IMR-90 (cell line): Measurements from ENCODE around the gene PYDC2. TPM values are rescaled to one million over a fixed set of nuclear protein-coding genes. Genes with fewer than 3 reads are reported as not detected.

Experiments used
- microRNA-seq, 2 experiments: library from miRNA; stranded (forward) in 1 of 2; unstranded in 1 of 2; fragments of 10-50 nt in 1 of 2; fragments of <30 nt in 1 of 2; gene quantifications in 1 of 2; microRNA quantifications in 1 of 2; one replicate each; pipeline versions ENCODE3 to v1.1.0; 2013 to 2020; ENCODE audit not compliant: insufficient read depth in 1 of 2, insufficient read length in 1 of 2, unreplicated experiment in 1 of 2
- polyA plus RNA-seq, 3 experiments: library from polyadenylated mRNA; depleted of rRNA; stranded (reverse); fragments of >200 nt; gene quantifications; 2 replicates each; pipeline ENCODE4 v1.2.3, GENCODE V29; 2012; ENCODE audit warnings: low replicate concordance in 1 of 3
- small RNA-seq, 5 experiments: library from RNA; depleted of rRNA; stranded (forward); fragments of <200 nt; gene quantifications; one replicate each; pipeline ENCODE3, GENCODE V24; 2012
- total RNA-seq: library from RNA; depleted of rRNA; stranded (reverse); fragments of >200 nt; gene quantifications from 2 replicates; pipeline ENCODE4 v1.2.3, GENCODE V29; 2012; rRNA removed

The PYDC2 gene
- total and polyA plus RNA-seq, 2 of the 4 experiments (the other 2 are of a cell fraction), result not detected

Small RNA genes within 50 kb of the gene (microRNA-seq; reads per million reads assigned to microRNA genes)
- not detected for gene PYDC2 (ENCODE audit: insufficient read depth, insufficient read length)

Small RNA genes within 50 kb of the gene (small RNA-seq; reads per million reads assigned to genes)
- 0 reads per million in 5 experiments for gene PYDC2

Other genes starting within 250 kb of the PYDC2 start
- 63.1 and 110 TPM in 2 replicates for gene CCDC50, start 131.8 kb upstream of the PYDC2 start, total RNA-seq
- 57.7 and 59.0 TPM in 2 replicates for gene CCDC50, start 131.8 kb upstream of the PYDC2 start, polyA plus RNA-seq (2012; rRNA removed)
- 0.72 and 0.83 TPM in 2 replicates for gene UTS2B, start 130.6 kb upstream of the PYDC2 start, total RNA-seq
- 0.56 and 0.79 TPM in 2 replicates for gene UTS2B, start 130.6 kb upstream of the PYDC2 start, polyA plus RNA-seq (2012; rRNA removed)